T-cell (primary cell): ENCODE results near the gene ZDHHC14. TPM values are rescaled to one million over a fixed set of nuclear protein-coding genes. Genes with fewer than 3 reads are reported as not detected.

Experiments
- ATAC-seq, 4 experiments: fragments of 200-7000 bp in 3 of 4; fragments of 150-1000 bp in 1 of 4; cut with Tn5 transposase; replicated peaks in 1 of 4; 1 replicate in 3 of 4; 2 replicates in 1 of 4; pipeline ENCODE4 v1.10.0; 2021; ENCODE audit warnings: moderate library complexity in 3 of 4, mild to moderate bottlenecking in 2 of 4, moderate number of reproducible peaks in 1 of 4
- CTCF ChIA-PET, 2 donors: fragments of 300-600 bp; sonication (Branson Sonifier 250); formaldehyde crosslinking; loops; one replicate each; lab custom pipeline; 2022; ENCODE audit warnings: antibody characterized with exemption in 2 of 2; lab: Charles Lee
- POLR2A ChIA-PET, 2 donors: fragments of 300-600 bp; sonication (Branson Sonifier 250); formaldehyde crosslinking; loops; one replicate each; lab custom pipeline; 2022; ENCODE audit warnings: antibody characterized with exemption in 2 of 2; lab: Charles Lee
- DNase-seq, 35 experiments: peaks; one replicate each; pipeline versions ENCODE4 v3.0.0 to v3.0.0-alpha.2; 2013 to 2023
- H3K27ac ChIP-seq: one replicate; pipeline ENCODE4 v1.5.1; 2013; ENCODE audit warnings: low read length
- H3K27me3 ChIP-seq, 2 experiments: replicated peaks in 1 of 2; 1 replicate in 1 of 2; 2 replicates in 1 of 2; pipeline versions ENCODE4 v1.6.1 to v1.7.0; 2013; ENCODE audit warnings: low read length in 1 of 2, mixed read lengths in 1 of 2; ENCODE audit not compliant: control insufficient read depth in 2 of 2, insufficient read depth in 2 of 2; ENCODE audit errors: extremely low read depth in 1 of 2
- H3K36me3 ChIP-seq, 2 donors: 1 replicate in 1 of 2; 2 replicates in 1 of 2; pipeline versions ENCODE4 v1.6.1 to v1.7.0; 2013; ENCODE audit warnings: low read length in 1 of 2; ENCODE audit not compliant: control insufficient read depth in 2 of 2, insufficient read depth in 1 of 2; ENCODE audit errors: extremely low read depth in 1 of 2
- H3K4me1 ChIP-seq, 2 experiments: 1 replicate in 1 of 2; 2 replicates in 1 of 2; pipeline versions ENCODE4 v1.6.1 to v1.7.0; 2013; ENCODE audit warnings: low read length in 2 of 2, mixed read lengths in 1 of 2; ENCODE audit not compliant: insufficient read depth in 2 of 2, control insufficient read depth in 1 of 2; ENCODE audit errors: extremely low read depth in 1 of 2
- H3K4me3 ChIP-seq, 2 donors: 1 replicate in 1 of 2; 2 replicates in 1 of 2; pipeline versions ENCODE4 v1.5.1 to v1.7.0; 2013; ENCODE audit warnings: mild to moderate bottlenecking in 2 of 2, low read length in 1 of 2, moderate library complexity in 1 of 2; ENCODE audit not compliant: control insufficient read depth in 1 of 2; ENCODE audit errors: extremely low read depth in 1 of 2
- H3K9me3 ChIP-seq: 2 replicates; pipeline ENCODE4 v1.7.0; 2013
- H3K27ac Mint-ChIP-seq, 2 donors: one replicate each; pipeline ENCODE4 v1.8.0; 2020 to 2021; ENCODE audit warnings: mild to moderate bottlenecking in 2 of 2, mixed read lengths in 2 of 2
- H3K27me3 Mint-ChIP-seq, 2 donors: one replicate each; pipeline ENCODE4 v1.8.0; 2021 to 2022; ENCODE audit warnings: mixed read lengths in 2 of 2
- H3K36me3 Mint-ChIP-seq: one replicate; pipeline ENCODE4 v1.8.0; 2021; ENCODE audit warnings: mixed read lengths
- H3K4me1 Mint-ChIP-seq, 3 donors: one replicate each; pipeline ENCODE4 v1.8.0; 2020 to 2022; ENCODE audit warnings: mixed read lengths in 3 of 3, mild to moderate bottlenecking in 1 of 3
- H3K4me3 Mint-ChIP-seq, 3 donors: one replicate each; pipeline ENCODE4 v1.8.0; 2020 to 2022; ENCODE audit warnings: mild to moderate bottlenecking in 3 of 3, mixed read lengths in 3 of 3, moderate library complexity in 3 of 3
- H3K9me3 Mint-ChIP-seq, 3 donors: one replicate each; pipeline ENCODE4 v1.8.0; 2020 to 2022; ENCODE audit warnings: mixed read lengths in 3 of 3
- WGBS: methylation state at CpG from one replicate; pipeline ENCODE4 v1.1.5; 2013; ENCODE audit warnings: missing lambda C conversion rate; ENCODE audit not compliant: insufficient coverage; 5-methylcytosine and 5-hydroxymethylcytosine counted together
- total RNA-seq, 35 experiments: library from RNA in 6 of 35; stranded (reverse) in 6 of 35; fragments of 120-200 nt in 1 of 35; gene quantifications; one replicate each; pipeline versions ENCODE4 v1.2.1 to v1.2.4 and lab custom pipeline; 2013 to 2026

ZDHHC14 gene
- total RNA-seq, 5 donors from 2014 or later (not counting 1 experiment from before 2014, with no cell fraction given) = 2.1 to 3.7 (median 2.6) TPM

GRCh38 chr6:157594292-157594691, 213.3 kb downstream of the ZDHHC14 start:
- no peak for DNase-seq
- WGBS = 100% methylated on average over 6 of the region's 7 CpGs
- peaks cover 6% of the 10 kb centered on the region for H3K36me3 Mint-ChIP-seq
- H3K9me3 ChIP-seq = no peaks in the 10 kb centered on the region
- CTCF ChIA-PET = interaction anchor here in 1 of 2 donors (0.8 kb wide), 1 partner anchor 93 kb away, joined by 3 read pairs; no protein-coding TSS in a partner anchor
- ATAC-seq = no peak
- H3K27ac Mint-ChIP-seq = no peak overlapping the region
- no peaks in the 10 kb centered on the region for H3K36me3 ChIP-seq
- POLR2A ChIA-PET = no interaction called here
- peaks cover 0 to 3% (median 3%) of the 10 kb centered on the region in 3 donors for H3K4me1 Mint-ChIP-seq
- no peak overlapping the region for H3K27ac ChIP-seq
- peaks cover 0 to 4% of the 10 kb centered on the region in 2 experiments for H3K4me1 ChIP-seq
- H3K4me3 ChIP-seq = no peak overlapping the region
- peaks cover 6 to 7% (median 6%) of the 10 kb centered on the region in 3 donors for H3K9me3 Mint-ChIP-seq
- H3K4me3 Mint-ChIP-seq = no peak overlapping the region
- no peaks in the 10 kb centered on the region for H3K27me3 Mint-ChIP-seq
- H3K27me3 ChIP-seq = peaks cover 0 to 2% of the 10 kb centered on the region in 2 experiments

GRCh38 chr6:157595768-157596167, 214.8 kb downstream of the ZDHHC14 start:
- Mint-ChIP-seq H3K4me3 (no peak overlapping the region), H3K9me3 (no peaks in the 10 kb centered on the region), H3K36me3 (no peaks in the 10 kb centered on the region), H3K27me3 (no peaks in the 10 kb centered on the region), H3K27ac (no peak overlapping the region), H3K4me1 (peaks cover 0 to 3% (median 3%) of the 10 kb centered on the region in 3 donors)
- H3K27ac ChIP-seq = no peak overlapping the region
- WGBS = 100% methylated on average over 2 of the region's 8 CpGs
- ChIA-PET POLR2A (no interaction called here), CTCF (interaction anchor here in 1 of 2 donors (0.8 kb wide), 1 partner anchor 281 kb away, joined by 3 read pairs; no protein-coding TSS in a partner anchor)
- no peak overlapping the region for H3K4me3 ChIP-seq
- ATAC-seq (no peak), DNase-seq (no peak)
- H3K9me3 ChIP-seq = no peaks in the 10 kb centered on the region
- peaks cover 0 to under 1% of the 10 kb centered on the region in 2 donors for H3K36me3 ChIP-seq
- H3K4me1 ChIP-seq = peaks cover 0 to 4% of the 10 kb centered on the region in 2 experiments
- no peaks in the 10 kb centered on the region for H3K27me3 ChIP-seq

GRCh38 chr6:157596461-157596860, 215.5 kb downstream of the ZDHHC14 start:
- no peak overlapping the region for H3K4me3 ChIP-seq
- DNase-seq = no peak
- CTCF ChIA-PET = interaction anchor here in 1 of 2 donors (0.8 kb wide), 1 partner anchor 281 kb away, joined by 3 read pairs; no protein-coding TSS in a partner anchor

GRCh38 chr6:157596886-157597285, 215.9 kb downstream of the ZDHHC14 start:
- H3K36me3 ChIP-seq = peaks cover 0 to 4% of the 10 kb centered on the region in 2 donors
- H3K27me3 ChIP-seq = no peaks in the 10 kb centered on the region
- H3K4me1 Mint-ChIP-seq = peaks cover 0 to 3% (median 3%) of the 10 kb centered on the region in 3 donors
- no peak overlapping the region for H3K27ac ChIP-seq
- ChIA-PET CTCF (interaction anchor here in 1 of 2 donors (0.8 kb wide), 1 partner anchor 282 kb away, joined by 3 read pairs; no protein-coding TSS in a partner anchor), POLR2A (no interaction called here)
- no peaks in the 10 kb centered on the region for H3K27me3 Mint-ChIP-seq
- no peaks in the 10 kb centered on the region for H3K36me3 Mint-ChIP-seq
- DNase-seq (no peak), ATAC-seq (no peak)
- H3K27ac Mint-ChIP-seq = no peak overlapping the region
- H3K4me1 ChIP-seq = peaks cover 0 to 4% of the 10 kb centered on the region in 2 experiments
- 98% methylated on average over 11 of the region's 15 CpGs for WGBS
- no peaks in the 10 kb centered on the region for H3K9me3 ChIP-seq
- H3K4me3 ChIP-seq = no peak overlapping the region
- no peaks in the 10 kb centered on the region for H3K9me3 Mint-ChIP-seq
- H3K4me3 Mint-ChIP-seq = no peak overlapping the region

More at GRCh38 chr6:157596461-157596860, 215.5 kb downstream of the ZDHHC14 start:
- Histone ChIP-seq H3K4me1 (peaks cover 0 to 4% of the 10 kb centered on the region in 2 experiments), H3K9me3 (no peaks in the 10 kb centered on the region), H3K27me3 (no peaks in the 10 kb centered on the region), H3K36me3 (peaks cover 0 to 4% of the 10 kb centered on the region in 2 donors), H3K27ac (no peak overlapping the region)
- WGBS = 88% methylated on average over 5 of the region's 6 CpGs
- POLR2A ChIA-PET = no interaction called here
- H3K4me3 Mint-ChIP-seq = no peak overlapping the region
- no peaks in the 10 kb centered on the region for H3K36me3 Mint-ChIP-seq
- ATAC-seq = no peak
- H3K27ac Mint-ChIP-seq = no peak overlapping the region
- no peaks in the 10 kb centered on the region for H3K9me3 Mint-ChIP-seq
- peaks cover 0 to 3% (median 3%) of the 10 kb centered on the region in 3 donors for H3K4me1 Mint-ChIP-seq
- no peaks in the 10 kb centered on the region for H3K27me3 Mint-ChIP-seq

GRCh38 chr6:157597461-157598312, 216.7 kb downstream of the ZDHHC14 start:
- H3K9me3 ChIP-seq = no peaks in the 10 kb centered on the region
- Mint-ChIP-seq H3K36me3 (no peaks in the 10 kb centered on the region), H3K27me3 (no peaks in the 10 kb centered on the region), H3K9me3 (no peaks in the 10 kb centered on the region), H3K4me3 (no peak overlapping the region), H3K27ac (no peak overlapping the region), H3K4me1 (peaks cover 0 to 3% (median 3%) of the 10 kb centered on the region in 3 donors)
- ATAC-seq (peak in 1 of 4 experiments; percentile 26), DNase-seq (peak in 23 of 35 experiments; percentile 4 to 57 (median 18))
- peaks cover 0 to 4% of the 10 kb centered on the region in 2 experiments for H3K4me1 ChIP-seq
- 57% methylated on average over 9 of the region's 9 CpGs for WGBS
- no peaks in the 10 kb centered on the region for H3K27me3 ChIP-seq
- no peak overlapping the region for H3K27ac ChIP-seq
- no peak overlapping the region for H3K4me3 ChIP-seq
- CTCF ChIA-PET = no interaction called here
- POLR2A ChIA-PET = no interaction called here
- H3K36me3 ChIP-seq = peaks cover 0 to 4% of the 10 kb centered on the region in 2 donors

- Histone ChIP-seq H3K27ac (no peak overlapping the region), H3K9me3 (no peaks in the 10 kb centered on the region), H3K4me1 (peaks cover 0 to 4% of the 10 kb centered on the region in 2 experiments), H3K27me3 (no peaks in the 10 kb centered on the region), H3K4me3 (no peak overlapping the region), H3K36me3 (peaks cover 0 to 4% of the 10 kb centered on the region in 2 donors)
- ChIA-PET CTCF (no interaction called here), POLR2A (no interaction called here)
- H3K27me3 Mint-ChIP-seq = no peaks in the 10 kb centered on the region
- H3K9me3 Mint-ChIP-seq = no peaks in the 10 kb centered on the region
- DNase-seq (no peak), ATAC-seq (no peak)
- no peak overlapping the region for H3K4me3 Mint-ChIP-seq
- no peaks in the 10 kb centered on the region for H3K36me3 Mint-ChIP-seq
- peaks cover 0 to 3% (median 3%) of the 10 kb centered on the region in 3 donors for H3K4me1 Mint-ChIP-seq
- WGBS = 89% methylated on average over 6 of the region's 12 CpGs
- no peak overlapping the region for H3K27ac Mint-ChIP-seq
These were observed 218.2 kb downstream of the ZDHHC14 start for GRCh38 chr6:157599191-157599590.
